ENCODE data around the gene IFI30.
"Not testable (repeated sequence)": the region's sequence is repeated elsewhere in the genome, so short reads cannot be mapped to it uniquely, and the experiment has no call there.

The IFI30 gene

DNA sequence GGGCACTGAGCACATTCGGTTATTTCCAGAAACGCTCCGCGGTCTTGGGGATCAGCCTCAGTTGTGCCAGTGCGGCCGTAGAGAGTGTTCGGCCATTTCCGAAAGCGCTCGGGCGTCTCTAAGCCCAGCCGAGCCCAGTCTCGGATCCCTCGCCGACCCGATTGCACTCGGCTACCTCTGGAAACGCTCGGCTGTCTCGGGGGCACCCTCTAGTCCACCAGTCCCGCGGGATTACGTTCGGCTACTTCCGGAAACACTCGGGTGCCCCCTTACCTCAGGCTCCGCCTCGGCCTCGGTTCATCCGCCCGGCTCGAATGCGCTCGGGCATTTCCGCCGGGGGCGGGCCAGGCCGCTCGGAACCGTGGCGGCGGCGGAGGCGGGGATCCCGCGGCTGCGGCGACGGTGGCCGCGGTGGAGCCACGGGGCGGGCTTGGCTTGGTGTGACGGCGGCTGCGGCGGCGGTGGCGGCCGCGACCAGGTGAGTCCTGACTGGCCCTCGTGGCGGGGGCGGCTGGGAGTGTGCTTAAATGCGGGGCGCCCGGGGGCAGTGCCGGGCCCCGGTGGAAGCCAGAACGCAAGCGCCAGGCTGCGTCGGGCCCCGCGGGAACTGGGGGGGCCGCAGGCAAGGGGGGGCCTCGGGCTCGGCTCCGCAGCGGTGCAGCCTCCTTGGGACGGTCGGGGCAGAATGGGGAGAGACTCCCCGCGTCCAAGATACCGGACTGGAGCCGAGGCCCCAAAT is 20.6 kb upstream of the IFI30 start, which contains the start of gene PIK3R2:
PIK3R2 (plus strand) TSS at position 347 of the 739 bp plus-strand sequence. CDS start 2,717 bp downstream, outside the sequence.
- DNase-seq (ENCODE audit: low spot score), result peak; percentile 99

DNA sequence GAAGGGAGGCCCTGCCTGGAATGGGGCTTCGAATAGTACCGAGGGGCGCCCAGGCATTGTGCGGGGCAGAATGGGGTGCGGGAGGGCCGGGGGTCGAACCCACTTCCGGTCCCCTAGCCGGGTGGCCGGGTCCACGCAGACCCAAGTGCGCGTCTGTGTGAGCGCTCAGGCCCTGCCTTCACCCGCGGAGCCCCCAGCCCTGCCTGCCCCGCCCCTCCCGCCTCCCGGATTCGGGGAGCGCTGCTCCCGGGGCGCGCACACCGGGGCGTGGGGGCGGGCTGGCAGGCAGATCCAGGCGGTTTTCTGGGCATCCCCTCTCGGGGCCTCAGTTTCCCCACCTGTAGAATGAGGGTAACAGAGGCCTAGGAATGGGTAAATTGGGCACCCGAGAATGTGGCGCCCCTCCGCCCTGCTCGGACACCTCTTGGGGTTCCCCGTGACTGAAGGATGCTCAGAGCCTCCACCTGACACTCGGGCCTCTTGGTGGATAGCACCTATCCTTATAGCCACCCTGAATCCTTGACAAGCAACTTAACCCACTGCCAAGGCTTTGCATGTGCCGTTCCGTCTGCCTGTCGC is 20.0 kb upstream of the IFI30 start:
- DNase-seq (ENCODE audit: low spot score), result no peak

DNA sequence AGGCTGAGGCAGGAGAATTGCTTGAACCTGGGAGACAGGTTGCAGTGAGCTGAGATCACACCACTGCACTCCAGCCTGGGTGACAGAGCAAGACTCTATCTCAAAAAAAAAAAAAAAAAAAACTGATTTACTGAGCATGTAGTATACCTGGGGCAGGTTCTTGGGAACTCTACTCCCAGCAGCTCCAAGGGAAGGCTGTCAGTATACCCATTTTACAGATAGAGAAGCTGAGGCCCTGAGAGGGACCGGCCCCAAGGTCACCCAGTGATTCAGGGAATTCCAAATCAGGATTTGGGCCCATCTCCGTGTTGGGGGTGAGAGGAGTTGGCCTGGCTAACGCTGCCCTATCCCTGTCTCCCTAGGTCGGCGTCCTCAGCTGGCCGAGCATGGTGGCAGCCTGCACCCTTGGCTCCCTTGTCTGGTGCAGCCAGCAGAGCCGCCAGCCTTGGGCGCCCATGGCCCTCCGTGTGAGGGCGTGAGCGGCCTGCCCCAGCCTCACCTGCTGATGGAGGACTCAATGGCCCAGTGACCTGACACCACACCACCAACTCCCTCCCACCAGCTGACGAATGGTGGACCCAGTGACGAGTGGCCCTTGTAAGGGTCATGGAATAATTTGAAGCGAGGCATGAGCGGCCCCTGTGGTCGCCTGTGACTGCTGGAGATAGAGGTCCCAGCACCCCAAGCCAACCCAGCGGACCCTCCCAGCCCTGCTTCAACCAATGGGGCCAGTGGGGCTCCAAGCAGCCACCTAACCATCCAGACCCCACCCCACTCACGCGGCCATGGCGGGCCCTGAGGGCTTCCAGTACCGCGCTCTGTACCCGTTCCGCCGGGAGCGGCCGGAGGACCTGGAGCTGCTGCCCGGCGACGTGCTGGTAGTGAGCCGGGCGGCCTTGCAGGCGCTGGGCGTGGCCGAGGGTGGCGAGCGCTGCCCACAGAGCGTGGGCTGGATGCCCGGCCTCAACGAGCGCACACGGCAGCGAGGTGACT is 18.2 kb upstream of the IFI30 start:
- no peak for DNase-seq (ENCODE audit: low spot score)

DNA sequence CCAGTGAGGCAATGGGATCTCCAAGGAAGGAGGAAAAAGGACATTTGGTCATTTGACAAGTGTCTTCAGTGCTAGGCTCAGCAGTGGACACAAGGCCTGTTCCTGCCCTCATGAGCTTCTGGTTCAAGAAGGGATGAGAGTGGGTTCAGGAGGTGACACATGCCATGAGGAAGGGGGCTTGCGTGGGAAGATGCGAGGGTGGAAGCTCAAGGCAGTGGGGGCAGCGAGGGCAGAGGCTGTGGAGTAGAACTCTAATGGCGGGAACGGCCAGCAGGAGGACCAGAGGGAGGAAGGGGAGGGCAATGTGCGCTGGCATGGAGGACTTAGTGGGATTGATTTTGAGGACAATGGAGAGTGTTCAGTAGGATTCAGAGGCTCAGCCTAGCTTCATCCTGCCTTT is 17.3 kb upstream of the IFI30 start:
- no peak for DNase-seq (ENCODE audit: low spot score)

DNA sequence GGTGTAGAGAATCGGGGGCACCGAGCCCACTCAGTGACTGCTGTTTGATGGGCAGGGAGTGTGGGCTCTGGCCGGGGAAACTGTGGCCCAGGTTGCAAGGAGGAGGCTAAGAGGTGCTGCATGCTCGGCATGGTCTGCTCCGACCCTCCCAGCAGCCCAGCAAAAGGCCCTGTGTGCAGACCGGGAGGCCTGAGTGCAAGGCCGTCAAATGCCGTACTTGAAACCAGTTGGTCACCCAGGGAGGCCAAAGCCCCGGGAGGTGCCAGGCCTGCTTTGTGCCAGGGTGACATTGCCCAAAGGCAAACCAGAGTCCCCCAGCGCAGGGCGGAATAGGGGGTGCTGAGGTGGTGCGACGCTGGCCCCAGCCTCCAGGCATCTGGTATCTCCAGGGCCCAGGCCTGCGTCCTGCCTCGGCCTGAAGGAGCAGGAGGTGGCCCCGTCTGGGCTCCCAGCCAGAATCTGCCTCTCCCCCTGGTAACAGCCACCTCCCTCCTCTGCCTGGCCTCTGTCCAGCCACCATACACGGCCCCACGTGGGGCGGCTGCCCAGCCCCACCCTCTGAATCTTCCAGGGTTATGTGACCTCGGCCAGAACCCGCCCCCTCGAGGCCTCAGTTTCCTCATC is 16.7 kb upstream of the IFI30 start:
- no peak for DNase-seq (ENCODE audit: low spot score)

DNA sequence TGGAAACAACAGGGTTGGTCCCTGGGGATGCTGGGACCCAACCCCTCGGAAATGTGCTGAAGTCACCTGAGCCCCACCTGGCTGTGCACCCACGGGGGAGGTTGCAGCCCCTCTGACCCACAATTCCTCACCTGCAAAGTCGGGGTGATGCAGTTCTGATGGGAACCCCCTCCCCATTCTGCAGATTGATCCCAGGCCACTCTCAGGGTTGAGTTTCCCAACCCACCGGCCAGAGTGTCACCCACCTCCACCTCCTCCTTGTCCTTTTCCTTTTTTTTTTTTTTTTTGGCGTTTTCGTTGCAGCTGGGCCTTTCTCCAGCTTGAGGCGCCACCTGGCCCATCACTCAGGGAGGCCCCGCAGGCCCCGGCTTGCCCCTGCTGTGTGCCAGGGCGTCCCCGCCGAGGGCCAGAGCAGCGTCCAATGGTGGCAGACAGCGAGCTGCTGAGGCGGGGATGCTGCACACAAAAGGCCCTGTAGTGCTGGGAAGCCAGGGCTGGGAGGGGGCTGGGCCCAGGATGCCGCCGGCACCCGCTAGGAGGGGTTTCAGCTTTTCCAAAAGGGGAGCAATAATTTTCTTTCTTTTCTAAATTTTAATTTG is 16.0 kb upstream of the IFI30 start:
- DNase-seq (ENCODE audit: low spot score), result no peak

DNA sequence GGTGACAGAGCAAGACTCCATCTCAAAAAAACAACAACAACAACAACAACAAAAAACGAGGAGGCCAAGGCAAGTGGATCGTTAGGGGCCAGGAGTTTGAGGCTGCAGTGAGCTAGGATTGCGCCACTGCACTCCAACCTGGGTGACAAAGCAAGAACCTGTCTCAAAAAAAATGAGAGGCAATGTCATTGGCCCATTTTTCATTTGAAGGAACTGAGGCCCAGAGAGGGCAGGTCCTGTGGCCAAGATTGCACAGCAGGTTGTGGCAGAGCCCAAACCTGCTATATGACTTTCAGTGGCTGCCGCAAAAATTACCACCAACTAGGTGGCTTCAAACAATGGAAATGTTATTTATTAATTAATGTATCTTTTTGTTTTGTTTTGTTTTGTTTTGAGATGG is 15.1 kb upstream of the IFI30 start:
- DNase-seq (ENCODE audit: low spot score), result no peak

DNA sequence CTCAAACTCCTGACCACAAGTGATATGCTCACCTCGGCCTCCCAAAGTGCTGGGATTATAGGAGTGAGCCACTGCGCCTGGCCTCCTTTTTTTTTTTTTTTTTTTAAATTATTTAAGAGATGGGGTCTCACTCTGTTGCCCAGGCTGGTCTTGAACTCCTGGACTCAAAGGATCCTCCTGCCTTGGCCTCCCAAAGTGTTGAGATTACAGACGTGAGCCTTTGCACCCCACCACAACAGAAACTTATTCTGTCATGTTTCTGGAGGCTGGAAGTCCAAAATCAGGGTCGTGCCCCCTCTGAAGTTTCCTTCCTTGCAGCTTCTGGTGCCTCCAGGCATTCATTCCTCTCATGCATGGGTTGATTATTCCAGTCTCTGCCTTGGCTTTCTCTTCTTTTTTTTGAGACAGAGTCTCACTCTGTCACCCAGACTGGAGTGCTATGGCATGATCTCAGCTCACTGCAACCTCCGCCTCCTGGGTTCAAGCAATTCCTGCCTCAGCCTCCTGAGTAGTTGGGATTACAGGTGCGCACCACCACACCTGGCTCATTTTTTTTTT is 14.5 kb upstream of the IFI30 start:
- DNase-seq (ENCODE audit: low spot score), result not testable (repeated sequence)

DNA sequence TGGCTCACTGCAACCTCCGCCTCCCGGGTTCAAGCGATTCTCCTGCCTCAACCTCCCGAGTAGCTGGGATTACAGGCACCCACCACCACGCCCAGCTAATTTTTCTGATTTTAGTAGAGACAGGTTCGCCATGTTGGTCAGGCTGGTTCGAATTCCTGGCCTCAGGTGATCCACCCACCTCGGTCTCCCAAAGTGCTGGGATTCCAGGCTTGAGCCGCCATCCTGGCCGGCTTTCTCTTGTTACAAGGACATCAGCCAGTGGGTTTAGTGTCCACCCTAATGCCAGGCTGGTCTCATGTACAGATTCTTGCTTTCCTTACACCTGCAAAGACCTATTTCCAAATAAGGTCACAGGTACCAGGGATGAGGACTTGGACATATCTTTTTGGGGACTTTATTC is 13.8 kb upstream of the IFI30 start:
- no peak for DNase-seq (ENCODE audit: low spot score)

DNA sequence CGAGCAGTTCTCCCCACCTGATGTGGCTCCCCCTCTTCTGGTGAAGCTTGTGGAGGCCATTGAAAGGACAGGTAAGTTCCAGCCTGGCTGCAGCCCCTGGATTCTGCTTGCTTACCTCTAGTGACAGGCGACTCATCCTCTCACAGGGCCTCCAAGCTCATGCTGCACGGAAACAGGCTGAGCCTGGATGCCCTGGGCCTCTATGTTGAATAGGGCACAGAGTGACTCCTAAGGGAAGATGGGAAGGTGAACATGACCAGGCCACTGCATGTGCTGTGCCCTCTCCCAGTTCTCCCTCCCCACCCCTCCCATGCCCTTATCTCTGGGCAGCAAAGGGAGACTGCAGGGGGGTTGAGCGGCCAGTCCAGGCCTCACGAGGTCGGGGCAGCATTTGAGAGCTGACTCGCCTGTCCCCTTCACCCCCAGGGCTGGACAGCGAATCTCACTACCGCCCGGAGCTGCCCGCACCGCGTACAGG is 13.1 kb upstream of the IFI30 start:
- DNase-seq (ENCODE audit: low spot score), result no peak

DNA sequence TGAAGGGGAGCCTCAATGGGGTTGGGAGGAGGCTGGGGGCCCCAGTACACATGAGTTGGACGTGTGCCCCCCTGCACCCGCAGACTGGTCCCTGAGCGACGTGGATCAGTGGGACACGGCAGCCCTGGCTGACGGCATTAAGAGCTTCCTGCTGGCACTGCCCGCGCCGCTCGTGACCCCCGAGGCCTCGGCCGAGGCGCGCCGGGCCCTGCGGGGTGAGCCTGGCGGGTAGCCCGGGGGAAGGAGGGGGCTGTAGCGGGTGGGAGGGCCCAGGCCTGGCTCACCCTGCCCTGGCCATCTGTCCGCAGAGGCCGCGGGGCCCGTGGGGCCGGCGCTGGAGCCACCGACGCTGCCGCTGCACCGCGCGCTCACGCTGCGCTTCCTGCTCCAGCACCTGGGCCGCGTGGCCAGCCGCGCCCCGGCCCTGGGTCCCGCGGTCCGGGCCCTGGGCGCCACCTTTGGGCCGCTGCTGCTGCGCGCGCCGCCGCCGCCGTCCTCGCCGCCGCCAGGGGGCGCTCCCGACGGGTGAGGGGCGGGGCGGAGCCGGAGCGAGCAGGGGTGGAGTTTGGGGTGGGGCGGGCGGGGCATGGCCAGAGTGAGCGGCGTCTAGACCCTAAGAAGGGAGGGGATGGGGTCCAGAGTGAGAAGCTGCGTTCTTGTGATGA is 12.5 kb upstream of the IFI30 start:
- DNase-seq (ENCODE audit: low spot score), result peak; percentile 83

DNA sequence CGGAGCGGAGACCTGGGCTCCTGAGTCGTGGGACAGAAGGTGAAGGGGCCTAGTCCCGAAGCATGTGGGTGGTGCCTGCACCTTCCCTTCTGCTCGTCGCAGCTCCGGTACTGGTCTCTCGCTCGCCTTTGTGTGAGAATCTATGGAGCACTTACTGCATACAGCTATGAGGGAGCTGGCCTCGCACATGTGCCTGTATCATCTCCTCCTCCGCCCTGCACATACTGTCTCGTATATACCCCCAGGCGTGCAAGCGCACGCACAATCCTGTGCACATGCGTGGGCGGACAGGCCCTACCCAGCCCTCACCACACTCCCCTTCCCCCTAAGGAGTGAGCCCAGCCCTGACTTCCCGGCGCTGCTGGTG is 12.0 kb upstream of the IFI30 start:
- DNase-seq (ENCODE audit: low spot score), result no peak

DNA sequence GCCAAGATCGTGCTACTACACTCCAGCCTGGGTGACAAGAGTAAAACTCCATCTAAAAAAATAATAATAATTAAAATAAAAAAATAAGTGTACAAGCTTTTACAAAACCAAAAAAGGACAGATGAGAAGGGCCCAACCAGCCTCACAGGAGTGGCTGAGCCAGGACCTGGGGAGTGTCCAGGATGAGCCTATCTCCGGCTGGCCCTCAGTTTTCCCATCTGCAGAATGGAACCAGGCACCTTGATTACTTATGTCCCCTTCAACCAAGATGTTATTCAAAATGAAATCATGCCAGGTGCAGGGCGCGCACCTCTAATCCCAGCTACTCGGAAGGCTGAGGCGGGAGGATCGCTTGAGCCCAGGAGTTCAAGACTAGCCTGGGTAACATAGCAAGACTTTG is 9.5 kb upstream of the IFI30 start:
- DNase-seq (ENCODE audit: low spot score), result no peak

DNA sequence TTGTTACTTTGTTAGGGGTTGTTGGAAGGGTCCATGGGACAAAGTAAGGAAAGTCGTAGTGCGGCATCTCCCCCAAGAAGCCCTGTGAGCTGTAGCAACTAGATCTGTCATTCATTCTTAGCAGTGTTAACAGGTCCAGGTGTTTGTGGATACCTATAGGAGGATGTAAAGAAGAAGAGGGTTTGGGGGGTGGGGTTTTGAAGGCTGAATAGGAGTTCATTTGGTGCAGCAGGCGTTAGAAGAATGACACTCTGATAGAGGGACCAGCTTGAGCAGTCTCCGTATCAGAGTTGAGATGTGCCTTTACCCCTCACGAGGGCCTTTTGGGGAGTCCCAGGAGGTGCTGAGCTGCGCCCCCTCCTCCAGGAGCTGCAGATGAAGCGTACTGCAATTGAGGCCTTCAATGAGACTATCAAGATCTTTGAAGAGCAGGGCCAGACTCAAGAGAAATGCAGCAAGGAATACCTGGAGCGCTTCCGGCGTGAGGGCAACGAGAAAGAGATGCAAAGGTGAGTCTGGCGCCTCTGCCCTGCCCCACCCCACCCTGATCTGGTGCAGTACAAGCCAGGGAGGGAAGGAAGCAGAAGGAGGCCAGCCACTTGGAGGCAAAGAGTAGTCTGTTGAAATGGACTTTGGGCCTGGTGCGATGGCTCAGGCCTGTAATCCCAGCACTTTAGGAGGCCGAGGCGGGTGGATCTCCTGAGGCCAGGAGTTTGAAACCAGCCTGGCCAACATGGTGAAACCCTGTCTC is 7.6 kb upstream of the IFI30 start:
- no peak for DNase-seq (ENCODE audit: low spot score)

DNA sequence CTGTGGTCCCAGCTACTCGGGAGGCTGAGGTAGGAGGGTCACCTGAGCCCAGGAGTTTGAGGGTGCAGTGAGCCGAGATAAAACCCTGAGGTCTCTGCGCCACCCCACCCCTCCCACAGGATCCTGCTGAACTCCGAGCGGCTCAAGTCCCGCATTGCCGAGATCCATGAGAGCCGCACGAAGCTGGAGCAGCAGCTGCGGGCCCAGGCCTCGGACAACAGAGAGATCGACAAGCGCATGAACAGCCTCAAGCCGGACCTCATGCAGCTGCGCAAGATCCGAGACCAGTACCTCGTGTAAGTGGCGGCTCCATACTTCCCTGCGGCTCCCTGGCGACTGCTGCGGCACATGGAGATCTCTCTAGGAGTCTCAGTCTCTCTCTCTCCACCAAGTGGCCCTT is 6.6 kb upstream of the IFI30 start:
- no peak for DNase-seq (ENCODE audit: low spot score)

DNA sequence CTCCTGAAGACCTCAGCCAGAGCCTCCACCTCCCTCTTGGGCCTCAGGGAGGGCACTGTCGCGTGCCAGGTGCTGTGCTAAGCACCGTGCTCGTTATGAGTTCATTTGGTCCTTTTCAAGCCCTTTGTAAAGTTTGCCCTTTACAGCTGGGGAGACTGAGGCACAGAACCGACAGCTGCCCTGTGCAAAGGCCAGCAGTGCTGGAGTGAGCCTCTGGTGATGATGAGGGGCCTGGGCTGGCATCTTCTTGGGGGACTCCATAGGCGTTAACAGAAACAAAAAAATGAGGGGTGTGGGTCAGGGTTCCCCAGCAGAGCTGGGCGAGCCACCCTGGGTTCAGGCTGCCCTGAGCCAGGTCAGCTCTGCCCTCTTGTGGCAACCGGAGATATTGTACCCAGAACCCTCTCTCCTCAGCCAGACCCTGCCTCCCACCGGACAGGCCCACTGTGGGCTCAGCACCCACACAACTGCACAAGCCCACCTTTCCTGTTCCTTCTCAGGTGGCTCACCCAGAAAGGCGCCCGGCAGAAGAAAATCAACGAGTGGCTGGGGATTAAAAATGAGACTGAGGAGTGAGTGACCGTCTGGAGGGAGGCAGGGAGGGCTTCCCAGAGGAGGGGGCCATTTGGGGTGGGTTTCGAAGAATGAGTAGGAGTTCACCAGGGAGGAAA is 5.5 kb upstream of the IFI30 start:
- DNase-seq (ENCODE audit: low spot score), result peak; percentile 70

DNA sequence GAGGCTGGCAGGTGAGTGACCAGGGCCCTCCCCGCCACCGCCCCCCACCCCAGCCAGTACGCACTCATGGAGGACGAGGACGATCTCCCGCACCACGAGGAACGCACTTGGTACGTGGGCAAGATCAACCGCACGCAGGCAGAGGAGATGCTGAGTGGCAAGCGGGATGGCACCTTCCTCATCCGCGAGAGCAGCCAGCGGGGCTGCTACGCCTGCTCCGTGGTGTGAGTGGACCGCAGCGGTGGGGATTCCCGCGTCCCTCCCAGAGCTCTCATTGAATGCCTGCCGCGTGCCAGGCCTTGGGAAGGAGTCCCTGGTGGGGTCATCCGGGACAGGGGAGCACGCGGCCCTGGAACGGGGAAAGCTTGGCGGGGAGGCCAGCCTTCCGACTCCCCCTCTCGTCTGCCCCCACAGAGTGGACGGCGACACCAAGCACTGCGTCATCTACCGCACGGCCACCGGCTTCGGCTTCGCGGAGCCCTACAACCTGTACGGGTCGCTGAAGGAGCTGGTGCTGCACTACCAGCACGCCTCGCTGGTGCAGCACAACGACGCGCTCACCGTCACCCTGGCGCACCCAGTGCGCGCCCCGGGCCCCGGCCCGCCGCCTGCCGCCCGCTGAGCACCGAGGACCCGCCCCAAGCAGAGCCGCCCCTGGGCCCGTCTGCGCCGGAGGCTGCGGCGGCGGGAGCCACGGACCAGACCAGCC is 4.8 kb upstream of the IFI30 start:
- DNase-seq (ENCODE audit: low spot score), result no peak

DNA sequence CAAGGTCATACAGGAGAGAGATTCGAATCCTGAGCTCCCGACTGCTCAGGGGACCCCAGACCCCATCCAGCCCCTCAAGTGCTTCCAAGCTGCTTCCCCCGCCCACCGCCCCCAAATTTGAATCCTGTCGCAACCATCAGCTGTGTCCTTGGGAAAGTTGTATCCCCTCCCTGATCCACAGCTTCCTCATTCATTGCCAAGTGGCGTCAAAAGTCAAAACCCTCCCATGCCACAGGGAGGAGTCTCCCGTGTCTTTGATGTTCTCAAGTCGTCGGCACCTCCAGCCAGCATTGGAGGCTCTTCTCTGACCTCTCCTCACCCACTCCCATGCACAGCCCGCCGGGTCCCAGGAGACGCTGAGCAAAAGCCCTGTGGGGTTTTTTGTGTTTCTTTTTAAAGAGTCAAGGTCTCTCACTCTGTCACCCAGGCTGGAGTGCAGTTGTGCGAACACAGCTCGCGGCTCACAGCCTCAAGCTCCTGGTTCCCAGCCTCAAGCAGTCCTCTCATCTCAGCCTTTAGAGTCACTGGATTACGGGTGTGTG is 2.8 kb upstream of the IFI30 start:
- no peak for DNase-seq (ENCODE audit: low spot score)

Measured in CD4-positive, alpha-beta T cell treated with Interleukin-15 for 4 hours (primary cell).